AG09319 (cell line): ENCODE results near the gene ADGRL3.
"Not testable (repeated sequence)": the region's sequence is repeated elsewhere in the genome, so short reads cannot be mapped to it uniquely, and the experiment has no call there.

Experiments used
- DNase-seq: peaks from one replicate; pipeline ENCODE4 v3.0.0-alpha.2; 2010; ENCODE audit warnings: low read depth; ENCODE audit errors: extremely low read depth
- TF ChIP-seq, protein P1 (sequence below): IDR thresholded peaks from 2 replicates; pipeline ENCODE4 v1.5.1; 2011; ENCODE audit warnings: low read depth, mild to moderate bottlenecking, inconsistent platforms, low read length, moderate library complexity

The ADGRL3 gene

DNA sequence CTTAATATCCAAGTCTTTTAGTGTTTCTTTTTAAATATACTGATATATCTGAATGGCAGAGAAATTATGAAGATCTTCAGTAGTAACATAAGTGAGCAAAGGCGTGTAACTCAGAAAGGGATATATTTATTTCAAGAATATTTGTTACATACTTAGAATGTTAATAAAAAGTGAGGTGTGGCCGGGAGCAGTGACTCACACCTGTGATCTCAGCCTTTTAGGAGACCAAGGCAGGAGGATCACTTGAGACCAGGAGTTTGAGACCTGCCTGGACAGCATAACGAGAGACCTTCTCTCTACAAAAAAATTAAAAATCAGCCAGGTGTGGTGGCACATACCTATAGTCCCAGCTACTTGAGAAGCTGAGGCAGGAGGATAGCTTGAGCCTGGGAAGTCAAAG, 651.0 kb downstream of the ADGRL3 start:
- DNase-seq = no peak
- TF ChIP-seq, protein P1, sequence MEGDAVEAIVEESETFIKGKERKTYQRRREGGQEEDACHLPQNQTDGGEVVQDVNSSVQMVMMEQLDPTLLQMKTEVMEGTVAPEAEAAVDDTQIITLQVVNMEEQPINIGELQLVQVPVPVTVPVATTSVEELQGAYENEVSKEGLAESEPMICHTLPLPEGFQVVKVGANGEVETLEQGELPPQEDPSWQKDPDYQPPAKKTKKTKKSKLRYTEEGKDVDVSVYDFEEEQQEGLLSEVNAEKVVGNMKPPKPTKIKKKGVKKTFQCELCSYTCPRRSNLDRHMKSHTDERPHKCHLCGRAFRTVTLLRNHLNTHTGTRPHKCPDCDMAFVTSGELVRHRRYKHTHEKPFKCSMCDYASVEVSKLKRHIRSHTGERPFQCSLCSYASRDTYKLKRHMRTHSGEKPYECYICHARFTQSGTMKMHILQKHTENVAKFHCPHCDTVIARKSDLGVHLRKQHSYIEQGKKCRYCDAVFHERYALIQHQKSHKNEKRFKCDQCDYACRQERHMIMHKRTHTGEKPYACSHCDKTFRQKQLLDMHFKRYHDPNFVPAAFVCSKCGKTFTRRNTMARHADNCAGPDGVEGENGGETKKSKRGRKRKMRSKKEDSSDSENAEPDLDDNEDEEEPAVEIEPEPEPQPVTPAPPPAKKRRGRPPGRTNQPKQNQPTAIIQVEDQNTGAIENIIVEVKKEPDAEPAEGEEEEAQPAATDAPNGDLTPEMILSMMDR = no peak

DNA sequence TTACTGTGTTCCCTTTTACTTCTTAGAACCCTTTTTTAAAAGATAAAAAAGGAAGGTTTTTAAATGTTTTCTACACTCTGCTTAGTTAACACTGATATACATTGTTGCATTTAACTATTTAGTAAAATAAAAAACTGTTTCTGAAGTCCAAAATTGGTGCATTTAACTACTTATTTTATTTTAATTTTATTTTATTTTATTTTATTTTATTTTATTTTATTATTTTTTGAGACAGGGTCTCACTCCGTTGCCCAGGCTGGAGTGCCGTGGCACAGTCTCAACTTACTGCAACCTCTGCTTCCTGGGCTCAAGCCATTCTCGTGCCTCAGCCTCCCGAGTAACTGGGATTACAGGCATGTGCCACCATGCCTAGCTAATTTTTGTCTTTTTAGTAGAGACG, 652.0 kb downstream of the ADGRL3 start:
- not testable (repeated sequence) for DNase-seq

DNA sequence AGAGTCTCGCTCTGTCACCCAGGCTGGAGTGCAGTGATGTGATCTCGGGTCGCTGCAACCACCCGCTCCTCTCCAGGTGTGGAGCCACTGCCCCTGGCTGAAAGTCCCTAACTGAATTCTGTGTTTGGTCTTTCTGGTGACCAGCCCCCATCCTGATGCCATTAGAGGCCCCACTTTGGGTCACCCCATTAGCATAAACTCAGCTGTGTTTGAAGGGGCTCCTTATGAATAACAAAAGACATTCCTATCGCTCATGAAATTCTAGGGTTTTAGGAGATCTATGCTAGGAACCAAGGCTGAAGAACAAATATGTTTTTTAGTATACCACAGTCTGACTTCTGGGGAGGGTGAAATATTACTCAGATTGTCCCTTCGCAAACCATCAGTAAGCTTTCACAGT, 652.9 kb downstream of the ADGRL3 start:
- TF ChIP-seq, protein P1 = no peak

DNA sequence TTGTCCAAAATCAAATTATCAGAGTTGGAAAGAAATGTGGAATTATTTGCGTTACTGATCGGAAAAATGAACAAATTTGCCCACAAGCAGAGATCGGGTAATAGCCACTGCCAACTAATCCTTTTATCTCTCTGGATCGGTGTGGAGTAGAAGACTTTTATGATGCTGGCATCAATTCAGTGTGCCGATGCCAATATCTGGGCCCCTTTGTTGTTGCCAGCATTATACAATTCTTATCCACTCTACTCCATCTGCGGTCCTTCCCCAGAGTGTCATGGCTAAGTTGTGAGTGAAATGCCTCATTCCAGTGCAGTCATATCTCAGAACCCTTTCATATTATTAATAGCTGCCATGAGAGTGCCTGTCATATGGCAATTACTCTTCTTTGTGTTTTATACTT, 660.2 kb downstream of the ADGRL3 start:
- DNase-seq = no peak
- TF ChIP-seq, protein P1 = no peak

More for the DNA sequence above, 652.9 kb downstream of the ADGRL3 start:
- DNase-seq = no peak

DNA sequence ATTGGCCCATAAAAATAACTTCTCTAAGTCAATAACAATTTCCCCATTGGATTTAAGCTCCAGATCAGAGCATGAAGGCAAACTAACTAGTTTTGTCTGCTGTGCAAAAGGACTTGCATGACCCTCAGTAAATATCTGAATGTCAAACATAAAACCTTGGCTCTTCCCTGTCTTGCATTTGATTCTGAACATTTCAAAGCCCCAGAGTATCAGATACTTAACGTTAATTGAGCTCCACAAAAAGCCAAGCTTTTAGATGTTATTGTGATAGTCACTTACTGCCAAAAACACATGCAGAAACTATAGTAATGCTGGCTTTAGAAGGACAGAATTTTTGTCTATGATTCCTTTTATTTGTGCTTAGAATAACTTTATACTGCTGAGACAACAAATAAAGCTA, 664.2 kb downstream of the ADGRL3 start:
- TF ChIP-seq, protein P1 = no peak
- DNase-seq = no peak

DNA sequence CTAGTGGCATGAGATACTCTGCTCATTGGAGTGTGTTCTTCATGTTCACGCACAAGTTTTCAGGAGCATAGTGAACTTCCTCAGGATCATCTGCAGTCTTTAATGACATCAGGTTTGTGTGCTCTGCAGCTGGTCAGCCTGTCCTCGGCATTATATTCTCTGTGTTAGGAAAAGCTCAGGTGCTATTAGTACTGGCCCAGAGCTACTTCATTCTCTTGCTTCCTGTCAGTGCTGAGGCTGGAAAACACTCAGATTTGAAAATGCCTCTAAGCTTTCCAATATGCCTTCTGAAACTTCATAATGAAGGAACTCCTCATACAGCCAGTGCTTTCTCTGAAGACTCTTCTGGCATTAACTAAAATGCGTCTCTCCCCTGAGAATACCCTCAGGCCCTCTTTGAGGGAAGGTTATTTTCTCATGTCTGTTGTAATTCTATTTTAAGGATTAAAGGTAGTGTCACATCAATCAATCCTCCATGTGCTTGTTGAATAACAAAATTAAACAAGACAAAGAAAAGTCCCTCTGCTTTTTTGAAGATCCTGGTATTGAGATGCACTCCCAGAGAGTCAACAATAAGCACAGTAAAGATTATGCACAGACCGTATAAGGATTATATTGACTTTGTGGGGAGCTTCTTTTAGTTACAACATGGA, 666.4 kb downstream of the ADGRL3 start:
- DNase-seq = no peak
- TF ChIP-seq, protein P1 = no peak

DNA sequence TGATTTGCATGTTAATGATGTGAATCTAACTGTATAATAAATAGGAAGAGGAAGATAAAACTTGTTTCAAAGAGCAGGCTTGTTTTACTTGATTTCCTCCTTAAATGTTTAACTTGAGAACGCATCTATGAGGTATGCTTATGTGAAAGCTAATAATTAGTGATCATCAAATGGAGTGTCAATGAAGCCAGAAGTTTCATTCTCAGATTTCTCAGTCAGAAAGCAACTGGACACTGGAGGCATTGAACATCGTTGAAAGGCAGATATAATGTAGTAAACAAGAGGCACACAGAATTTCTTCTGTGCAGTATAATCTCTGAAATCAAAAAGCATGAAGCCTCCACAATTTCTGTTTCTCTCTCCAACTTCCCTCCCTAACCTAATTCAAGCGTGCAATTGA, 672.9 kb downstream of the ADGRL3 start:
- no peak for DNase-seq
- TF ChIP-seq, protein P1 = no peak

DNA sequence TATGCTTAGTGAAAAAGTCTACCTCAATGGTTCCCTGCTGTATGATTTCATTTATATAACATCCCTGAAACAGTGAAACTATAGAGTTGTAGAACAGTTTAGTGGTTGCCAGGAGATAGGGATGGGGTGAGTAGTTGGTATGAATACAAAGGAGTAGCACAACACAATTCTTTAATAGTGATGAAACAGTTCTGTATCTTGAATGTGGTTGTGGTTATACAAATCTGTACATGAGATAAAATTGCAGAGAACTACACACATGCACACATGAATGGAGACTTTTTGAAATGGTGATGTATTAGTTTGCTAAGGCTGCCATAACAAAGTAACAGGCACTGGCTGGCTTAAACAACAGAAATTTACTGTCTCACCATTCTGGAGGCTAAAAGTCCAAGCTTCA, 677.1 kb downstream of the ADGRL3 start:
- TF ChIP-seq, protein P1 = no peak

More for the DNA sequence above, 677.1 kb downstream of the ADGRL3 start:
- DNase-seq = no peak
